PC-3 (cell line): ENCODE measurements around the gene ARHGEF28.

Source experiments
- EZH2 ChIP-seq: fragments of 300-600 bp; sonication (generic); IDR thresholded peaks from one replicate; pipeline ENCODE4 v1.6.1; 2017; ENCODE audit warnings: antibody characterized with exemption, mild to moderate bottlenecking, low read length; ENCODE audit not compliant: unreplicated experiment
- EZH2phosphoT487 ChIP-seq: fragments of 300-600 bp; sonication (generic); IDR thresholded peaks from 2 replicates; pipeline ENCODE4 v1.6.1; 2018; ENCODE audit warnings: mild to moderate bottlenecking, antibody characterized with exemption, low read length, borderline replicate concordance
- TF ChIP-seq, protein P1 (sequence below): fragments of 300-600 bp; sonication (generic); conservative IDR thresholded peaks from 2 replicates; pipeline ENCODE4 v1.5.1; 2017; ENCODE audit warnings: antibody characterized with exemption, low read depth, mild to moderate bottlenecking, low read length

- TF ChIP-seq, protein P1, sequence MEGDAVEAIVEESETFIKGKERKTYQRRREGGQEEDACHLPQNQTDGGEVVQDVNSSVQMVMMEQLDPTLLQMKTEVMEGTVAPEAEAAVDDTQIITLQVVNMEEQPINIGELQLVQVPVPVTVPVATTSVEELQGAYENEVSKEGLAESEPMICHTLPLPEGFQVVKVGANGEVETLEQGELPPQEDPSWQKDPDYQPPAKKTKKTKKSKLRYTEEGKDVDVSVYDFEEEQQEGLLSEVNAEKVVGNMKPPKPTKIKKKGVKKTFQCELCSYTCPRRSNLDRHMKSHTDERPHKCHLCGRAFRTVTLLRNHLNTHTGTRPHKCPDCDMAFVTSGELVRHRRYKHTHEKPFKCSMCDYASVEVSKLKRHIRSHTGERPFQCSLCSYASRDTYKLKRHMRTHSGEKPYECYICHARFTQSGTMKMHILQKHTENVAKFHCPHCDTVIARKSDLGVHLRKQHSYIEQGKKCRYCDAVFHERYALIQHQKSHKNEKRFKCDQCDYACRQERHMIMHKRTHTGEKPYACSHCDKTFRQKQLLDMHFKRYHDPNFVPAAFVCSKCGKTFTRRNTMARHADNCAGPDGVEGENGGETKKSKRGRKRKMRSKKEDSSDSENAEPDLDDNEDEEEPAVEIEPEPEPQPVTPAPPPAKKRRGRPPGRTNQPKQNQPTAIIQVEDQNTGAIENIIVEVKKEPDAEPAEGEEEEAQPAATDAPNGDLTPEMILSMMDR = no peak
- TF ChIP-seq EZH2phosphoT487 (no peak), EZH2 (no peak)
Observed at GRCh38 chr5:73822989-73823339, 197.0 kb downstream of the ARHGEF28 start.
